ENCODE results near the gene PDZRN4.
"Not testable (repeated sequence)": the region's sequence is repeated elsewhere in the genome, so short reads cannot be mapped to it uniquely, and the experiment has no call there.

PDZRN4 gene

DNA sequence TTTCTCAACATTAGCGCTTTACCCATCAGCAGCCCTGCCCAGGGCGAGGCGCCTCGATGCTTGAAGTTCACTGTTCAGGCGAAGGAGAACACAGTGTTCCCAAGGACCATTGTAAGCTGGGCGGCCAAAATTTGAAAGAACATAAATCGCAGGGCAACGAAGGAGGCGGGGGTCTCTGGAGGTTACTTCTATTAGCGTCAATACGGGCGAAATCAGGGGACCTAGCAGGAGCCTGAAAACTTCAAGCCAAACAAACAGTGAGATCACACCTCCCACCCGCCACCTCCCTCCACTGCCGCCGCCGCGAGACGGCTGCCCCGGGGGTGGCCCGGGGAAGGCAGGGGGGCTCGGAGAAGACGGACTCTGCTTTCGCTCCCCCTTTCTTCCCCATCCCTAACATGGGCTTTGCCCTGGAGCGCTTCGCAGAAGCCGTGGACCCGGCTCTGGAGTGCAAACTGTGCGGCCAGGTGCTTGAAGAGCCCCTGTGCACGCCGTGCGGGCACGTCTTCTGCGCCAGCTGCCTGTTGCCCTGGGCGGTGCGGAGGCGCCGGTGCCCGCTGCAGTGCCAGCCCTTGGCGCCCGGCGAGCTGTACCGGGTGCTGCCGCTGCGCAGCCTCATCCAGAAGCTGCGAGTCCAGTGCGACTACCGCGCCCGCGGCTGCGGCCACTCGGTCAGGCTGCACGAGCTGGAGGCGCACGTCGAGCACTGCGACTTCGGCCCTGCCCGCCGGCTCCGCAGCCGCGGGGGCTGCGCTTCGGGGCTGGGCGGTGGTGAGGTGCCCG, at the start of gene PDZRN4:
Gene PDZRN4, plus strand, starts transcription at position 263 of the 783 bp plus-strand sequence.
- no peak for DNase-seq (ENCODE audit: low read depth in 1 of 2, low spot score in 1 of 2)

DNA sequence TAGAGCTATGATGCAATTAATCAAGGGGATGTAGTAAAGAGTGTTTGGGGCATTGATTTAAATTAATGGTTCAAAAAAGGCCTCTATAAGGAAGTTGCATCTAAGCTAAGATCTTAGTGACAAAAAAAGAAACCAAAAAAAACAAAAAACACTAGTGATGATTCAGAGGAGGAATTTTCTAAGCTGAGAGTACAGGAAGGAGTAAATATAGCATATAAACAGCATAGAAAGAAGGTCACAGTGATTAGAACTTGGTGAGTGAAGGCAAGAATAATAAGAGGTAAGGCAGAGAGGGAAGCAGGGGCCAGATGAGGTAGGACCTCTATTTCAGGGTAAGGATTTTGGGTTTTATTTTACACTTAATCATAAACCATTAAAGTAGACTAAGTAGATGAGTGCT, 48.0 kb upstream of the PDZRN4 start:
- DNase-seq (ENCODE audit: low read depth in 1 of 2, low spot score in 1 of 2) = no peak

DNA sequence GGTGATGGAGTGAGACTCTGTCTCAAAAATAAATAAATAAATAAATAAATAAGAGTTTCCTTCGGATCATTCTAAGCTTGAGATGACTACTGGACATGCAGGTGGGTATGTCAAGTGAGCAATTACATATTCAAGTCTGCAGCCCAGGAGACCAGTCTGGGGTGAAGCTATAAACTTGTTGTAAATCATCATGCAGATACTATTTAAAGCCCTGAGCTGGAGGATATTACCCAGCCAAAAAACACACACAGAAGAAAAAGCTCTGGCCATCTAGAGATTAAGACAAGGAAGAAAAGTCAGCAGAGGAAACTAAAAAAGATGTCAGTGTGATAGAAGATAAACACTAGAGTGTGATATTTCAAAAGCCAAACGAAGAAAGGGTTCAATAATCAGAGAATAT, 47.0 kb upstream of the PDZRN4 start:
- DNase-seq (ENCODE audit: low read depth in 1 of 2, low spot score in 1 of 2) = no peak

DNA sequence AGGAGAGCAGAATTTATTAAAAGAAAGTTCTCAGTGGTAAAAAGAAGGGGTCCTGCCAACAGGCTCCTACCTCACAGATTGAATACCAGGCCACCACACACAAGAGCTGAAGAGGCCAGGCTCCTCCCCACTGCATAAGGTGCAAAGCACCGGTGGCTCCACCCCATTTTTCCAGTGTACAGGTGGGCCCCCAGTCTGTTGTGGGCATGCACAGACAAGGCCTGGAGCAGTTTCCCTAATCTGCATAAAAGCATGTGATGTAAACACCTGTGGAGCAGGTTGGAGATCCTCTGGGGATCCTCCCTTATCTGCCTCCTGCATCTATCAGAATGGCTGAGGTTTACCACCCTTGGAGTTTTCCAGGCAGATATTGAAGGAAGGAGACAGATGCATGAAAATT, 45.7 kb upstream of the PDZRN4 start:
- DNase-seq (ENCODE audit: low read depth in 1 of 2, low spot score in 1 of 2) = no peak

DNA sequence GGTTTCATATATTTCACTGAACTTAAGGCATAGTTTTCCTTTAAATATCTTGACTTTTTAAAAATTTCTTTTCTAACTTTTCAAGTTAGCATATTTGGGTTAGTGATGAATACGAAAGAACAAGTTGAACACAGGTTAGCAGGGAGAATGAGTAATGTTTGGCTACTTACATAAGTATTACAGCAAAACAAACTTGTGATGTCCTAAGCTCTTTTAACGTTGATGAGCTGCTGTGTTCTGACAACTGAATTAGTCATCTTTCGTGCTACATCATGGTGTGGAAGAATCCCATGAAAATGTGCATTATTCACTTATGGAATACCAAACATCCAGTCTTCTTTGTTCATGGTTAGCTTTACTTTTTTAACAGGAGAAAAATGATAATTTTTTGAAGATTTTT, 36.3 kb upstream of the PDZRN4 start:
- no peak for DNase-seq (ENCODE audit: low read depth in 1 of 2, low spot score in 1 of 2)

DNA sequence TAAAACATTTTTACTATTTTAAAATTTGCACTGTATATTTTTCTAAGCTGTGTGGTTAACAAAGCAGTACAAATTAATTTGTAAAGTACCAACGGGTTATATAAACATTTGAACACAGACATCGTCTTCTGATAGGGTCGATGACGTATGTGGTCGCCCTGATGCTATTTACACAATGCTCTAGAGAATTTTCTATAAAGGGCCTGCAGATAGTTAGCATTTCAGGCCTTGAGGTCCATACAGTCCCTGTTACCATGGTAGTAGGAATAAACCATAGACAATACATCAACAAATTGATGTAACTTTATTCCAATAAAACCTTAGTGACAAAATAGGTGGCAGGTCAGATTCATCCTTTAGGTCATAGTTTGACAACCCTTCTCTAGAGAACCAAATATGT, 25.7 kb upstream of the PDZRN4 start:
- no peak for DNase-seq (ENCODE audit: low read depth in 1 of 2, low spot score in 1 of 2)

DNA sequence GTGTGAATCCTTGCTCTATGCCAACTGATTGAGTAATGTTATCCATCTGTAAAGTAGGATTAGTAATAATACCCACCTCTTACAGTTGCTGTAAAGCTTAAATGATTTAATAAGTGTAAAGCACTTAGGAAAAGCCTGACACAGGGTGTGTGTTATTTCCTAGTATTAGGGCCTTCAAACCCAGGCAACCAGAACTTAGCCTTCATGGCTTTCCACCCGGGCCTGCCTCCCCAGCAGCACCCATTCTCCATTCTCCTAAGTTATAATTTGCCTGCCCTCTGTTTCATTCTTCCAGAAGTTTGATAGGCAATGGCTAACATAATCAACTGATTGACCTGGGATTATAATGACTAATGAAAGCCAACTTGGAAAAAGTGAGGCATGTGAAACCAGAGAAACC, 20.4 kb upstream of the PDZRN4 start:
- no peak for DNase-seq (ENCODE audit: low read depth in 1 of 2, low spot score in 1 of 2)

DNA sequence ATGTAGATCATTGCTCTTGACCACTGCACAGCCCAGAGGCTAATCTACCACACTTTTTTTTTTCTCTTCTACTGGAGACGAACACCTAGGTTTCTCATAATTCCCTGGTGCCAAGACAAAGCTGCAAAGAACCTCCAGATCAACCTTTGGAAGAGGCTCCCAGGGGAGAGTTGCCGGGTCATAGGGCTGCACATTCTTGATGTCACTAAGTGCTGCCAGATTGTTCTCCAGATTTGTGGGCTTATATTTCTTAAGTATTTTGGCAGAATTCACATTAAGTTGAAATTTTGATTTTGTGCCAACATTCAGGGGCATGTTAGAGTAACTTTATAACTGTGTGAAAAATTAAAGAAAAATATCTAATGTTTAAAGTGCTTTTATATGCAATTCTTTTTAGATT, 13.5 kb upstream of the PDZRN4 start:
- DNase-seq (ENCODE audit: low read depth in 1 of 2, low spot score in 1 of 2) = no peak

DNA sequence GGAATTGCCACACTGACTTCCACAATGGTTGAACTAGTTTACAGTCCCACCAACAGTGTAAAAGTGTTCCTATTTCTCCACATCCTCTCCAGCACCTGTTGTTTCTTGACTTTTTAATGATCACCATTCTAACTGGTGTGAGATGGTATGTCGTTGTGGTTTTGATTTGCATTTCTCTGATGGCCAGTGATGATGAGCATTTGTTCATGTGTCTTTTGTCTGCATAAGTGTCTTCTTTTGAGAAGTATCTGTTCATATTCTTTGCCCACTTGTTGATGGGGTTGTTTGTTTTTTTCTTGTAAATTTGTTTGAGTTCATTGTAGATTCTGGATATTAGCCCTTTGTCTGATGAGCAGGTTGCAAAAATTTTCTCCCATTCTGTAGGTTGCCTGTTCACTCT, 8.6 kb upstream of the PDZRN4 start:
- DNase-seq (ENCODE audit: low read depth in 1 of 2, low spot score in 1 of 2) = not testable (repeated sequence)

DNA sequence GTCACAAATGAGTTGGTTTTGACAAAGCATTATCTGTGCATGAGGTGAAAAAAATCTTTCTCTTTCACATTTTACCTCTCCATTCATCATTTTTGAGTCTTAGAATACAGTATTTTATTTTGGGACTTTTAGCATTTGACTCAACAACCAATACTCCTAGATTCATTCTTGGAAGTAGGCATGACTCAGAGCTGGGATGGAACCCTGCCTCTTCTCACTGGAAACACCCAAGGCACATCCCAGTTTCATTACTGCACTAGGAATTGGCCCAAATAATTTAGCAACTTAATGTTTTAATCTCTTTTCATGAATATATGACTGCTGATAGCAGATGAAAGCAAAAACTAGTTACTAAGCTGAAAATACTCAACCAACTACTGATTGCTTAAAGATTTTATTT, 3.3 kb upstream of the PDZRN4 start:
- DNase-seq (ENCODE audit: low read depth in 1 of 2, low spot score in 1 of 2) = no peak

DNA sequence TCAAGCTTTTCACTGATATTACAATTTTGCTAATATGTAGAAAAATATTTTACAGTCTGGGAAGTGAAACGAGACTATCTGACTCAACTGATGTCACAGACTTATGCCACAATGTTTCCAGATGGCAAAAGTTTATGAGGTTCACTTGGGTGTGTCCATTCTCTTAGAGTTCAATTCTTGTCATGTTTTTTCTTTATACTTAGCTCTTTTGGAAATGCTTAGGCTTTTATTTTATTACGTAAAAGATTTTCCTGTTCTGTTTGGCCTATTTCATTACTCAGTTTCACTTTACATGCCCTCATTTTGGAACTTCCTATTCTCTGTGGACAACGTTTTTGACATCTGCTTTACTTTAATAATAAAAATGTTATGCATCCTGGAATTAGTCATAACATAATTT, 2.1 kb upstream of the PDZRN4 start:
- DNase-seq (ENCODE audit: low read depth in 1 of 2, low spot score in 1 of 2) = no peak

DNA sequence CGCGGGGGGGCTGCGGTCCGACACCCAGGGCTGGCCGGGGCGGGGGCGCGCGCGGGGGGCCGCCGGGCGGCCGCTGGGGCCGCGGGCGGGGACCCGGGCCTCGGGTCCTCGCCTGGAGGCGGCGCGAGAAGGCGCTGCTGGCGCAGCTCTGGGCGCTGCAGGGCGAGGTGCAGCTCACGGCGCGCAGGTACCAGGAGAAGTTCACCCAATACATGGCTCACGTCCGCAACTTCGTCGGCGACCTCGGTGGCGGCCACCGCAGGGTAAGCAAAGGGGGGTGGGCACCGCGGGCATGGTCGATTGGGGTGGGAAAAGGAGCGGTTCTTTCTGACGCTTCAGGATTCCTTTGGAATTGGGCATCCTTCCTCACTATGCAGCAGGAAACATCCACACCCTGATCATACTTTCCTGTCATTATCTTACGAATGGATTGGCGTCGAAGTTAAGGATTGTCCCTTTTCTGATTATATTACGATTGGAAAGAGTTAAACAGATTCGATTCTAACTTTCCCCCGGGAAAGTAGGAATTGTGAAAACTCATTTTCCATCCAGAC, 798 bp downstream of the PDZRN4 start:
- no peak for DNase-seq (ENCODE audit: low read depth in 1 of 2, low spot score in 1 of 2)

DNA sequence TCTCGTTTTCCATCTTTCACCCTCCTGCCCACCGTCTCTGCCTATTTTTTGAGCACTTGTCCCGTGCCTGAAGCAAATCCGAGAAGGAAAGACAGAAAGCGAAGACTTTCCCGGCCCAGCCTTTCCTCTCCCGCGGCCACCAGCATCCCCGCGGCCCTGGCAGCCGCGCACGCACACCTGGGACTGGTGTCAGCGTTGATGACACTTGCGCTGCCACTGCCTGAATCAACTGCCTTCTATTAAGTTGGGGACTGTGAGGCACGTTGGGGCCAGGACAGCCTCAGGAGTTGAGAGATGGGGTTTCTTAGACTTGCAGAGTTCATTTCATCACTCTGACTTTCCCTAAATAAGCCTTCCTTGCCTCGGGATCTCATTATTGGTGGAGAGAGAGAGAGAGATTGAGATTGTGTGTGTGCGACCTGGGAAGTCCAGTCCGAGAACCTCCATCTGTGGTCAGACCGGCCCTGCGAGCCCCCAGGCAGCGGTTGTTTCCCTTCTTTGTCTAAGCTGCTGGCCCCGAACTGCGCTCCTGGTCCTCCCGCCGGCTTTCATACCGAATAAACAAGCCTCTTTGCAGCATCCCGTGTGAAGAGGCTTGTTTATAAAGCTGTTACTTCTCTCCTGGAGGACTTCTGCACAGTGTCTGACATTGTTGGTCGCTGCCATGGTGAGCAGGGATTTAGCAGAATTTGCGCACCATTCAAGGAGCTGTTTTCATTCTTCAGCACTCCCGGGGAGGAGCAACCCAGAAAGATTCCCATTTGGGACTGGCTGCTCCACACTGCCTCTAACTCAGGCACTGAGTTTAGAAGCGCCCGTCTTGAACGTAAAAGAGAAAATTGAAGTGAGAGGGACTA, 1.5 kb downstream of the PDZRN4 start:
- no peak for DNase-seq (ENCODE audit: low read depth in 1 of 2, low spot score in 1 of 2)

DNA sequence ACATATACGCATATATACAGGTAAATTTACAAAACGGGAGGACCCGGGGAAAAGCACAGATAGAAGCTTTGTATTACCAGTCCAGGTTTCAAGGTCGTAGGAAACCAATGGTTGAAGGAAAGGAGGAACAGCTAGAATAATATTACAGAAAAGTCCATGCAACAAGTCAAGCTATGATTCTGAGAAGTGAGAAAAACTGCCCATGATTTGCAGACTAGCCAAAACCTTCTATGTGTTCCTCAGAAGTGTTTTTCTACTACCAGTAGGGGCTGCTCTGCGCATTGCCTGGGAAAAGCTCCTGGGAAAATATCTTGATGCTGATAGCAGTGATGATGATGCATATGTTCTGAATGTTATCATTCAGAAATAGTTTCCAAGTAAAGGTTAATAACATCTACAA, 2.2 kb downstream of the PDZRN4 start:
- no peak for DNase-seq (ENCODE audit: low read depth in 1 of 2, low spot score in 1 of 2)

DNA sequence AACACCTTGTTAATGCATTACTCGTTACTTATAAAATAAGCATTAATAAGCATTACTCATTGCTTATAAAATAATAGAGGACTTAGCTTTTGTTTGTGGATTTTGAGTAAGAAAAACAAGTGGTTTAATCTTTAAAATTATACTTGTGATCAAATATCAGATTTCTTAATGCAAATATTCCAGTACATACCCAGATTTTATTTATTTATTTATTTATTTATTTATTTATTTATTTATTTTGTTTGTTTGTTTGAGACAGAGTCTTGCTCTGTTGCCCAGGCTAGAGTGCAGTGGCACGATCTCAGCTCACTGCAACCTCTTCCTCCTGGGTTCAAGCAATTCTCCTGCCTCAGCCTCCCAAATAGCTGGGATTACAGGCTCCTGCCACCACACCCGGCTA, 3.4 kb downstream of the PDZRN4 start:
- DNase-seq (ENCODE audit: low read depth in 1 of 2, low spot score in 1 of 2) = not testable (repeated sequence)

DNA sequence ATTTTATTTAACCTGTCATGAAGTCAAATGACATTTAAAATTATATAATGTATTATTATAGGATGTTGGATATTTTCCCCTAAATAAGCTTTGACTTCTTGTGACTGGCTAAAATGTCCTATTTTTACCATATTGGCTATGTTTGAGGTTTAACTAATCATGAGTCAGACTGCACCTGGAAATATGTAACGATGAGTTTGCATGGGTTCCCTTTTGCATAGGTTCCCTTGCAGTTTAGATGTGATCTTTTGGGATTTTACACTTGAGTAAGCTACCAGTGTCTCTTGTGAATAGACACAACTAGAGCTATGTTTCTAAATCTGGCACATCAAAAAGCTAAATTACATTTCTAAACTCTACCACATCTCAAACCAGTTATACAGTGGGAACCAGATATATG, 5.2 kb downstream of the PDZRN4 start:
- DNase-seq (ENCODE audit: low read depth in 1 of 2, low spot score in 1 of 2) = no peak

DNA sequence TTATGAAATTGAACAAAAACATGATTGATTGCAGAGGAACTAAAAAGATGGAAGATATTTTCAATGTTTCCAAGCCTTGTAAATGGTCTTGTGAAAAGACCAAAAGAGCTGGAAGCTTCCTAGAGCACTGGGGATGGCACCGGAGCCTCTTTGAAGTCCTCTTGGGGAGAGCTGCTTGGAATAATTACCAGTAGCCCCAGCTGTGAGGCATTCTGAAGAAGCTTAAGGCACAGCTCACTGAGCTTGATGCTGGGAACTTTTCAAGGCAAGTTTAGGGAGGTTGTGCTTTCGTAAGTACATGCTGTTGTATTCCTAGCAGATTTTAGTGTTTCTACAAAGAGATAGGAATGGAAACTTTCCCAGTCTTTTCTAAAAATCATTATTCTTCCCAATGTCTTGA, 13.9 kb downstream of the PDZRN4 start:
- no peak for DNase-seq (ENCODE audit: low read depth in 1 of 2, low spot score in 1 of 2)

DNA sequence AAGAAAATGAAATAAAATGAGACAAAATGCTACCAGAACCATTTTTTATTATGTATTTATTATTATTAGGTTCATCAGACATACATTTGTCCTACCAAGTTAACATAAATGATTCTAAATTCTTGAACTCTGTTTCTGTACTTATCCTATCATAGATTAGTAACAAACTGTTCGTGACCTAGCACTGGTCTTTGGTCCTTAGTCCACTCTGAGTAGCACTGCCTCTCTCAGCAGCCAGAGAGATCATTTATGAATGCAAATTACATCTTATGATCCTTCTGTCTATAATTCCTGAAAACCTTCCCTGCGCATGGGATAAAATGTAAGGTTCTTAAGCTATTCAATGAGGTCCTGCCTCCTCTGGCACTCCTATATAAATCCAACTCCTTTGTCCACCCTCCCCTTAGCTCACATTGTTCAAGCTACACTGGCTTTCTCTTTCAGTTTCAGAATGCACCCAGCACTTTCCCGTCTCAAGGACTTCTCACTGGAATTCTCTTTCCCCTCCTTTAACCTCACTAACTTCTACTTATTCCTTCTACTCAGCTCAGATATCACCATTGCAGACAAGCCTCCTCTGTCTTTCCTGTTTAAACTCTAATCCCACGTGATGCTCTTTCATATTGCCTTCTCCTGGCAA, 17.1 kb downstream of the PDZRN4 start:
- no peak for DNase-seq (ENCODE audit: low read depth in 1 of 2, low spot score in 1 of 2)

DNA sequence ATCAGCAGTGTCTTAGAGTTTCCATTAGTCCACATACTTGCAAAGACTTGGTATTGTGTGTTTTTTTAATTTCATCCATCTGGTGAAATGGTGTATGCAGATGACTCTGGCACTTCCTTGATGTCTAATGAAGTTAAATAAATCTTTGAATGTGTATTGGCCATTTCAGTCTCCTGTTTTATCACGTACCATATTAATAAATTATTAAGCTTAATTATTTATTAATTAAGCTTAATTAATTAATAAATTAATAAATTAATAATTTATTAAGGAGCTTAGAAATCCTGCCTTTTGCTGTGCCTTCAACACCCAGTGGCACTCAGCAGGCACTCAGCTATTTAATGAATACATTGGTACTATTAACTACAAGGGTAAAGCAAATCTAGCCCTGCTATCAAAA, 18.2 kb downstream of the PDZRN4 start:
- no peak for DNase-seq (ENCODE audit: low read depth in 1 of 2, low spot score in 1 of 2)

DNA sequence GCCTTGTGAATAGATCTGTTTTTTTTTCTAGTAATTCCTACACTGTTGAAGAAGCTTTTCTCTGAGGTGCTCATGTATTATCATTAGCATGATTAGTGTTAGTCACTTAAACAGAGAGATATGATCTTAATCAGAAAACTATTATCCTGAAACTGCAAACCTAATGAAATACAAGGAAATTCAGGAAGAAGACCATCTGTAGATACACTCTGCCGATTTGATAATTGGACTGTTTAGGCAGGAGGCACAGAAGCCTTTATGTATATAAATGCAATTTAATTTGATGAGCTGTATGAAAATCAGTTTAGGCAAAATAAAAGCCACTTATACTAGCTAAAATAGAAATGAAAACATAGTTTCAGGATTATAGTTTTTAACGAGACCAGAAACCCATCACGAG, 23.3 kb downstream of the PDZRN4 start:
- DNase-seq (ENCODE audit: low read depth in 1 of 2, low spot score in 1 of 2) = no peak

DNA sequence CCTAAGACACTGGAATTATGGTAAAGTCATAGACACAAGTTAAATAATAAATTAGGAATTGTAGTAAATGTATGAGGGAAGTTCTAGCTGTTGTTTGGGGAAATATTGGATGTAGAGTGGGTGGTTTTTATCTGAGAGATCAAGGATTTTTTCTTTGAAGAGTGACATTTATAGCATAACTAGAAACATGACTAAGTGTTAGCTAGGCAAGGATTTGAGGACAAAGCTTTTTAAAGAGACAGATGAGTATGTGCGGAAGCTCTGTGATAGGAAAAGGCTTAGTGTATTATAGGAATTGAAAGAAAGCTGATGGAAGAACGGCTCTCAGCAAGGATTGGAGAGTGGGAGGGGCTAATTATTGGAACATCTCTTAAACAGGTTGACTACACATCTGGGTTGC, 24.5 kb downstream of the PDZRN4 start:
- DNase-seq (ENCODE audit: low read depth in 1 of 2, low spot score in 1 of 2) = no peak

DNA sequence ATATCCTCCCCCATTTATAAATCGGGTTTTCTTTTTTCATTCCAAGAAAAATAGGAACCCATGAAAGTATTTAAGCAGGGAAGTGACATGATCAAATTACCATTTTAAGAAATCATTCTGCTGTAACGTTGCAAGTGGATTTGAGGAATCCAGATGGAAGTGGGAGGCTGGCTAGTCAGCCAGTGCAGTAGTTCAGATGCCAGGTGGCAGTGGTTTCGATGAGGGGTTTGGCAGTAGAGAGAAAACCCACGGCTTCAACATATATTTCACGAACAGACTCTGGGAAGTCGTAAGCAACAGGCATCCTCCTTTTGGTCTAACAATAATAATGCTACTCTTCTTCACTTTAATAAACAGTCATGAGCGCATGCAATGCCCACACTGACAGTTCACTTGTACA, 25.0 kb downstream of the PDZRN4 start:
- DNase-seq (ENCODE audit: low read depth in 1 of 2, low spot score in 1 of 2) = no peak

All from activated CD4-positive, alpha-beta T cell treated with anti-CD3 and anti-CD28 coated beads, Interleukin-2, amount 50 U/mL, for 24 hours (primary cell).